ENCODE results near the gene AUTS2.
A peak's percentile ranks its signal among the peaks of the same experiment; 100 is the strongest.

Gene AUTS2

DNA sequence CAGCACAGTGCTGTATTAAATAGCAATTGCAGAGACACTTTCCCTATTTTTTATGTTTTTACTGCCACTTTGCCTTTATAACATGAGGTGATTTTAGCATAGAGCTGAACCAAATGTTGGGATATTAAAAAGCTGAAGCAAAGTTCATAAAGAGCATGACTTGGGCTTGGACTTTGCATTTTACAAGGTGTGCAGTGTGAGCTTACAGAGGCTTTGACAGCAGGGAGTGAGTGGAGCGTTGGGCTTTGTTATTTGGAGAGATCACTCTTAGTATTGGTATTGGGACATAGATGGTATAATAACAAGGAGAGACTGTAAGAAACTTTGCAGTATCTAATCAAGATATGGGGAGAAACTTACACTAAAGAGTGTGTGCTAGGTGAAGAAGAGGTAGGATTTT lies 449.1 kb downstream of the AUTS2 start:
- no peak overlapping the region for H3K4me3 ChIP-seq (replicated peaks in 1 of 2; ENCODE audit: low read depth in 2 of 2, low read length in 2 of 2)
- no peak for TF ChIP-seq CTCF (IDR thresholded peaks at IDR 0.05; ENCODE audit: low read depth, low read length)
- DNase-seq (ENCODE audit: low read depth in 2 of 2), result no peak

DNA sequence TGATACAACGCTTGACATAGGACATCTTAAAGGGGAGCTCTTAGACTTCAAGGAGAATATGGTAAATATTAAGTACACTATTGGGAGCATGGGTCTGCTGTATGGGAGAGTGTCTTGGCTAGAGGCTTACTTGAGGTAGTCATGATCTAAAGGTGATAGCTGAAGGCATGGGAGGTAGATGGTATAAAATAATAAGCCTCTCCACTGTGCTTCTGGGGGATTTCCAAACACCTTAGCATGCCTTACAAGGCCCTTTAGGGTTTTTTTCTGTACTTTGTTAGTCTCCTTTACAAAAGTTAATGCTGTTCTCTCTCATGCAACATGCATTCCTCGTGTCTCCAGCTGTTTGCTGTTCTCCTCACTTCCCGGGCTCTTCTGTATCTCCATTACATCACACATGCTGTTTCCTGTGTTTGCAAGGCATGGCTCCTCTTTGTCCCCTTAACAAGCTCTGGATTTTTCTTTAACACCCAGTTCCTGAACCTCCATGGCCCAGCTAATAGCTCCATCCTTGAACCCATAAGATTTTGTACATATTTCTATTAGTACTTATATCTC lies 449.7 kb downstream of the AUTS2 start:
- DNase-seq (ENCODE audit: low read depth in 2 of 2), result no peak
- TF ChIP-seq CTCF (IDR thresholded peaks at IDR 0.05; ENCODE audit: low read depth, low read length), result no peak
- H3K4me3 ChIP-seq (replicated peaks in 1 of 2; ENCODE audit: low read depth in 2 of 2, low read length in 2 of 2), result no peak overlapping the region

DNA sequence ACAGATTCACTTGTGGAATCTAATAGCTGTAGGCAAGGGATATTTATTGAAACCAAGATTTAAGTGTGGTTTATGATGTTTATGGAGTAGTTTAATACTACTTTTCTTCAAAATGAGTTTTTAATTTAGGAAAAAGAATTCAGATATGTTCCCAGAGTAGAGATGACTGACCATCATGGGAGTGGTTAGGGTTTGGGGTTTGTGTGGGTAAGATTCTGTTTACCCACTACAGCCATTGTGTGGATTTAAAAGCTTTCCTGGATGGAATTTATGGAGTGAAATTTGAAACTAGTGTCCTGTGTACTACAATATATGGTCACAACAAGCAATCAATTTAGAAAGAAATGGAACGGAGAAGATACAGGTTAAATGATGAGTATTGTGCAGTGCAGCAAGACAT lies 453.5 kb downstream of the AUTS2 start:
- DNase-seq (ENCODE audit: low read depth in 2 of 2), result no peak
- TF ChIP-seq CTCF (IDR thresholded peaks at IDR 0.05; ENCODE audit: low read depth, low read length), result no peak
- H3K4me3 ChIP-seq (replicated peaks in 1 of 2; ENCODE audit: low read depth in 2 of 2, low read length in 2 of 2), result no peak overlapping the region

DNA sequence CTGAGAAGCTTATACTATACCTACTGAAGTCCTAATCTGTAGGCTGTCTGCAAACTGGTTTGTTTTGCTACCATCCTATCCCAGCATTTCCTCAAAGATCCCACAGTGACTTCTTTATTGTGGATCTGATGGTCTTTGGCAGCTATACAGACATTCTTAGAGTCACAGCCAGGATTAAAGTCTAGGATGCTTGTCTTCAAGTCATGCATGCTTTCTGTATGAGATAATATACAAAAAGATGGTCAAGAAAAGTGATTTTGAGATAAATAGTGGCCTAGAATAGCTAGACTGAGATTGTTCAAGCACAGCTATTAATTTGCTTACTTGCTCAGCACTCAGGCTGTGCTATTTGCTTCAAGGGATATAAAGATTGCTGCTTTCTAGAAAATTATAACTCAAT lies 454.4 kb downstream of the AUTS2 start:
- TF ChIP-seq CTCF (IDR thresholded peaks at IDR 0.05; ENCODE audit: low read depth, low read length), result no peak
- DNase-seq (ENCODE audit: low read depth in 2 of 2), result peak in 1 of 2 donors; percentile 17
- H3K4me3 ChIP-seq (replicated peaks in 1 of 2; ENCODE audit: low read depth in 2 of 2, low read length in 2 of 2), result no peak overlapping the region

GRCh38 chr7:70053421-70053820 lies 455.1 kb downstream of the AUTS2 start:
- TF ChIP-seq CTCF (IDR thresholded peaks at IDR 0.05; ENCODE audit: low read depth, low read length), result no peak
- H3K4me3 ChIP-seq (replicated peaks in 1 of 2; ENCODE audit: low read depth in 2 of 2, low read length in 2 of 2), result no peak overlapping the region
- DNase-seq (ENCODE audit: low read depth in 2 of 2), result no peak

- DNase-seq (ENCODE audit: low read depth in 2 of 2), result no peak
- TF ChIP-seq CTCF (IDR thresholded peaks at IDR 0.05; ENCODE audit: low read depth, low read length), result no peak
- no peak overlapping the region for H3K4me3 ChIP-seq (replicated peaks in 1 of 2; ENCODE audit: low read depth in 2 of 2, low read length in 2 of 2)
Observed at GRCh38 chr7:70053989-70054388, 455.7 kb downstream of the AUTS2 start.

DNA sequence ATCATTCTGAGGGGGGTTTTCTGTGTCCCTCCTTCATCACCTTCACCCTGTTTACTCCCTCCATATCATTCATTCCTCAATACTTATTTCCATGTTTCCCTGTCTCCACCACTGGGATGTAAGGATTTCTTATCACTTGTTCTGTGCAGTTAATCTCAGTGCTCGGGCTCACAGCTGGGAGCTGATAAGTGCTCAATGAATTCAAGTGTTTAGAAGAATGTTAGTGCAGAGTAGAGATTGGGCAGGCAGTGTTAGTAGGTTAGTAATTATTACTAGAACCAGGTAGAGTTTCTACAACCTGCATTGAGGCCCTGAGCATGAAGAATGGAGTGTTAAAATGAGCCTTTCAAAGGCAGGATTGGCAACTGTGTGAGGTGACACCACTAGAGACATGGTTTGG lies 458.1 kb downstream of the AUTS2 start:
- no peak for TF ChIP-seq CTCF (IDR thresholded peaks at IDR 0.05; ENCODE audit: low read depth, low read length)
- no peak overlapping the region for H3K4me3 ChIP-seq (replicated peaks in 1 of 2; ENCODE audit: low read depth in 2 of 2, low read length in 2 of 2)
- DNase-seq (ENCODE audit: low read depth in 2 of 2), result no peak
